ENCODE results near the gene GRIP2.

The GRIP2 gene

GRCh38 chr3:14484741-14485140, 55.4 kb downstream of the GRIP2 start:
- DNase-seq (ENCODE audit: low spot score), result no peak

GRCh38 chr3:14483286-14483685, 56.9 kb downstream of the GRIP2 start:
- DNase-seq (ENCODE audit: low spot score), result no peak

GRCh38 chr3:14482271-14482721, 57.8 kb downstream of the GRIP2 start:
- no peak for DNase-seq (ENCODE audit: low spot score)

- DNase-seq (ENCODE audit: low spot score), result no peak
These were observed 58.5 kb downstream of the GRIP2 start for GRCh38 chr3:14481646-14482036.

GRCh38 chr3:14481018-14481645, 59.0 kb downstream of the GRIP2 start:
- DNase-seq (ENCODE audit: low spot score), result no peak

- no peak for DNase-seq (ENCODE audit: low spot score)
These were observed 59.7 kb downstream of the GRIP2 start for GRCh38 chr3:14480207-14481017.

- no peak for DNase-seq (ENCODE audit: low spot score)
These were observed 60.6 kb downstream of the GRIP2 start for GRCh38 chr3:14479591-14479990.

- DNase-seq (ENCODE audit: low spot score), result no peak
These were observed 61.1 kb downstream of the GRIP2 start for GRCh38 chr3:14478956-14479550.

GRCh38 chr3:14477311-14477935, 62.7 kb downstream of the GRIP2 start:
- no peak for DNase-seq (ENCODE audit: low spot score)

GRCh38 chr3:14476583-14477265, 63.4 kb downstream of the GRIP2 start:
- DNase-seq (ENCODE audit: low spot score), result no peak

GRCh38 chr3:14475621-14476020, 64.5 kb downstream of the GRIP2 start:
- no peak for DNase-seq (ENCODE audit: low spot score)

GRCh38 chr3:14474363-14475081, 65.6 kb downstream of the GRIP2 start:
- no peak for DNase-seq (ENCODE audit: low spot score)

- DNase-seq (ENCODE audit: low spot score), result no peak
These were observed 66.7 kb downstream of the GRIP2 start for GRCh38 chr3:14473411-14473891.

- peak; percentile 19 for DNase-seq (ENCODE audit: low spot score)
These were observed 67.4 kb downstream of the GRIP2 start for GRCh38 chr3:14472471-14473351.

GRCh38 chr3:14471690-14472089, 68.5 kb downstream of the GRIP2 start:
- no peak for DNase-seq (ENCODE audit: low spot score)

GRCh38 chr3:14471016-14471415, 69.1 kb downstream of the GRIP2 start:
- DNase-seq (ENCODE audit: low spot score), result no peak

GRCh38 chr3:14470461-14470860, 69.7 kb downstream of the GRIP2 start:
- DNase-seq (ENCODE audit: low spot score), result no peak

- DNase-seq (ENCODE audit: low spot score), result no peak
These were observed 71.5 kb downstream of the GRIP2 start for GRCh38 chr3:14468621-14468981.

- DNase-seq (ENCODE audit: low spot score), result peak; percentile 11
These were observed 72.1 kb downstream of the GRIP2 start for GRCh38 chr3:14467814-14468620.

All from activated CD4-positive, alpha-beta T cell treated with anti-CD3 and anti-CD28 coated beads, Interleukin-2, Interleukin-4, amounts not matched to agents 100 ng/mL and 50 ng/mL, durations not matched to agents 16 hours and 8 hours (primary cell).